HCT116 (cell line): ENCODE data around the gene WDR26.
"Not testable (repeated sequence)": the region's sequence is repeated elsewhere in the genome, so short reads cannot be mapped to it uniquely, and the experiment has no call there.

Experiments
- CEBPB ChIP-seq: IDR thresholded peaks from 2 replicates; pipeline ENCODE4 v1.6.1; 2012; ENCODE audit warnings: low read depth
- EZH2 ChIP-seq: fragments of 200-600 bp; sonication (generic); IDR thresholded peaks from 2 replicates; pipeline ENCODE4 v1.6.1; 2017; ENCODE audit warnings: antibody characterized with exemption, mixed run types
- POLR2A ChIP-seq: IDR thresholded peaks from 2 replicates; pipeline ENCODE4 v1.7.0; 2011; ENCODE audit warnings: borderline replicate concordance; ENCODE audit not compliant: insufficient read depth, insufficient read length; ENCODE audit errors: extremely low read depth
- POLR2AphosphoS5 ChIP-seq: IDR thresholded peaks from 2 replicates; pipeline ENCODE4 v1.6.1; 2011; ENCODE audit warnings: mild to moderate bottlenecking, low read depth, low read length, moderate library complexity
- TCF7L2 ChIP-seq: IDR thresholded peaks from 2 replicates; pipeline ENCODE4 v1.7.0; 2011; ENCODE audit warnings: borderline replicate concordance, inconsistent platforms; ENCODE audit not compliant: insufficient read depth, insufficient read length; ENCODE audit errors: extremely low read depth
- YY1 ChIP-seq: IDR thresholded peaks from 2 replicates; pipeline ENCODE4 v1.6.1; 2011; ENCODE audit warnings: low read length, low read depth, moderate library complexity, mild to moderate bottlenecking; ENCODE audit not compliant: insufficient replicate concordance; ENCODE audit errors: extremely low read depth
- TF ChIP-seq, protein P1 (sequence below), 3 experiments: fragments of 200-600 bp in 1 of 3; sonication (generic) in 1 of 3; IDR thresholded peaks in 2 of 3; conservative IDR thresholded peaks in 1 of 3; 2 replicates each; pipeline ENCODE4 v1.5.1; 2012 to 2017; ENCODE audit warnings: low read depth in 2 of 3, low read length in 2 of 3, antibody characterized with exemption in 1 of 3, borderline replicate concordance in 1 of 3, control low read depth in 1 of 3, mild to moderate bottlenecking in 1 of 3, mixed read lengths in 1 of 3, mixed run types in 1 of 3, moderate library complexity in 1 of 3; ENCODE audit not compliant: insufficient read depth in 1 of 3
- TF ChIP-seq, protein P2 (sequence below): IDR thresholded peaks from 2 replicates; pipeline ENCODE4 v1.6.1; 2011; ENCODE audit warnings: mild to moderate bottlenecking, low read length, moderate library complexity; ENCODE audit not compliant: insufficient replicate concordance; ENCODE audit errors: extremely low read depth
- TF ChIP-seq, protein P3 (sequence below): IDR thresholded peaks from 2 replicates; pipeline ENCODE4 v1.6.1; 2012
- TF ChIP-seq, protein P4 (sequence below): IDR thresholded peaks from 2 replicates; pipeline ENCODE4 v1.6.1; 2012

DNA sequence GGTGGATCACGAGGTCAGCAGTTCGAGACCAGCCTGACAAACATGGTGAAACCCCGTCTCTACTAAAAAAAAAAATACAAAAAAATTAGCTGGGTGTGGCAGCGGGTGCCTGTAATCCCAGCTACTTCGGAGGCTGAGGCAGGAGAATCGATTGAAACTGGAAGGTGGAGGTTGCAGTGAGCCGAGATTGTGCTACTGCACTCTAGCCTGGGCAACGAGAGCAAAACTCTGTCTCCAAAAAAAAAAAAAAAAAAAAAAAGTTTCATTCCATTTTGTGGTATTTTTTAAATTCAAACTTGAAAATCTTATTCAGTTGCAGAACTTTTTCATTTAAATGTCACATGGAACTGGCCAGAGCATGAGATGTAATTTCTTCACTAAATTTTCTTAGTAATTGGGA is 7.7 kb downstream of the WDR26 start:
- TF ChIP-seq, protein P1, sequence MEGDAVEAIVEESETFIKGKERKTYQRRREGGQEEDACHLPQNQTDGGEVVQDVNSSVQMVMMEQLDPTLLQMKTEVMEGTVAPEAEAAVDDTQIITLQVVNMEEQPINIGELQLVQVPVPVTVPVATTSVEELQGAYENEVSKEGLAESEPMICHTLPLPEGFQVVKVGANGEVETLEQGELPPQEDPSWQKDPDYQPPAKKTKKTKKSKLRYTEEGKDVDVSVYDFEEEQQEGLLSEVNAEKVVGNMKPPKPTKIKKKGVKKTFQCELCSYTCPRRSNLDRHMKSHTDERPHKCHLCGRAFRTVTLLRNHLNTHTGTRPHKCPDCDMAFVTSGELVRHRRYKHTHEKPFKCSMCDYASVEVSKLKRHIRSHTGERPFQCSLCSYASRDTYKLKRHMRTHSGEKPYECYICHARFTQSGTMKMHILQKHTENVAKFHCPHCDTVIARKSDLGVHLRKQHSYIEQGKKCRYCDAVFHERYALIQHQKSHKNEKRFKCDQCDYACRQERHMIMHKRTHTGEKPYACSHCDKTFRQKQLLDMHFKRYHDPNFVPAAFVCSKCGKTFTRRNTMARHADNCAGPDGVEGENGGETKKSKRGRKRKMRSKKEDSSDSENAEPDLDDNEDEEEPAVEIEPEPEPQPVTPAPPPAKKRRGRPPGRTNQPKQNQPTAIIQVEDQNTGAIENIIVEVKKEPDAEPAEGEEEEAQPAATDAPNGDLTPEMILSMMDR (IDR thresholded peaks at IDR 0.05 in 2 of 3, conservative IDR thresholded peaks at IDR 0.05 in 1 of 3; ENCODE audit: borderline replicate concordance in 1 of 3, insufficient read depth in 1 of 3, low read depth in 2 of 3, low read length in 2 of 3) = not testable (repeated sequence)
- not testable (repeated sequence) for TF ChIP-seq EZH2, POLR2AphosphoS5, POLR2A, CEBPB, YY1, TCF7L2
- TF ChIP-seq, protein P2, sequence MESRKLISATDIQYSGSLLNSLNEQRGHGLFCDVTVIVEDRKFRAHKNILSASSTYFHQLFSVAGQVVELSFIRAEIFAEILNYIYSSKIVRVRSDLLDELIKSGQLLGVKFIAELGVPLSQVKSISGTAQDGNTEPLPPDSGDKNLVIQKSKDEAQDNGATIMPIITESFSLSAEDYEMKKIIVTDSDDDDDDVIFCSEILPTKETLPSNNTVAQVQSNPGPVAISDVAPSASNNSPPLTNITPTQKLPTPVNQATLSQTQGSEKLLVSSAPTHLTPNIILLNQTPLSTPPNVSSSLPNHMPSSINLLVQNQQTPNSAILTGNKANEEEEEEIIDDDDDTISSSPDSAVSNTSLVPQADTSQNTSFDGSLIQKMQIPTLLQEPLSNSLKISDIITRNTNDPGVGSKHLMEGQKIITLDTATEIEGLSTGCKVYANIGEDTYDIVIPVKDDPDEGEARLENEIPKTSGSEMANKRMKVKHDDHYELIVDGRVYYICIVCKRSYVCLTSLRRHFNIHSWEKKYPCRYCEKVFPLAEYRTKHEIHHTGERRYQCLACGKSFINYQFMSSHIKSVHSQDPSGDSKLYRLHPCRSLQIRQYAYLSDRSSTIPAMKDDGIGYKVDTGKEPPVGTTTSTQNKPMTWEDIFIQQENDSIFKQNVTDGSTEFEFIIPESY = not testable (repeated sequence)
- TF ChIP-seq, protein P3, sequence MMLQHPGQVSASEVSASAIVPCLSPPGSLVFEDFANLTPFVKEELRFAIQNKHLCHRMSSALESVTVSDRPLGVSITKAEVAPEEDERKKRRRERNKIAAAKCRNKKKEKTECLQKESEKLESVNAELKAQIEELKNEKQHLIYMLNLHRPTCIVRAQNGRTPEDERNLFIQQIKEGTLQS = not testable (repeated sequence)
- TF ChIP-seq, protein P4, sequence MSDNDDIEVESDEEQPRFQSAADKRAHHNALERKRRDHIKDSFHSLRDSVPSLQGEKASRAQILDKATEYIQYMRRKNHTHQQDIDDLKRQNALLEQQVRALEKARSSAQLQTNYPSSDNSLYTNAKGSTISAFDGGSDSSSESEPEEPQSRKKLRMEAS = not testable (repeated sequence)
